Stimulated activated effector memory CD8-positive, alpha-beta T cell treated with anti-CD3 and anti-CD28 coated beads, Interleukin-12 subunit alpha, Interleukin-12 subunit beta, amount 100 ng/mL, for 72 hours (primary cell): ENCODE measurements around the gene LTO1.
"Not testable (repeated sequence)": the region's sequence is repeated elsewhere in the genome, so short reads cannot be mapped to it uniquely, and the experiment has no call there.

ENCODE experiments used
- ATAC-seq: fragments of 150-1000 bp; cut with Tn5 transposase; 2 replicates; pipeline ENCODE4 v1.10.0; 2021
- DNase-seq, 2 donors: peaks; one replicate each; pipeline ENCODE4 v3.0.0; 2021 to 2022; ENCODE audit warnings: low spot score in 2 of 2
- H3K27ac Mint-ChIP-seq: one replicate; pipeline ENCODE4 v1.8.0; 2022; ENCODE audit warnings: mild to moderate bottlenecking, mixed read lengths
- H3K36me3 Mint-ChIP-seq: one replicate; pipeline ENCODE4 v1.8.0; 2022; ENCODE audit warnings: mild to moderate bottlenecking, mixed read lengths
- H3K4me1 Mint-ChIP-seq: one replicate; pipeline ENCODE4 v1.8.0; 2022; ENCODE audit warnings: mixed read lengths
- H3K4me3 Mint-ChIP-seq: one replicate; pipeline ENCODE4 v1.8.0; 2022; ENCODE audit warnings: mild to moderate bottlenecking, mixed read lengths
- H3K9me3 Mint-ChIP-seq: one replicate; pipeline ENCODE4 v1.8.0; 2022; ENCODE audit warnings: mixed read lengths

Gene LTO1

GRCh38 chr11:69692422-69692821 is 17.3 kb upstream of the LTO1 start:
- Mint-ChIP-seq H3K9me3 (no peaks in the 10 kb centered on the region), H3K4me3 (no peak overlapping the region), H3K4me1 (peaks cover 5% of the 10 kb centered on the region), H3K36me3 (no peaks in the 10 kb centered on the region), H3K27ac (no peak overlapping the region)
- DNase-seq (no peak), ATAC-seq (no peak)

DNA sequence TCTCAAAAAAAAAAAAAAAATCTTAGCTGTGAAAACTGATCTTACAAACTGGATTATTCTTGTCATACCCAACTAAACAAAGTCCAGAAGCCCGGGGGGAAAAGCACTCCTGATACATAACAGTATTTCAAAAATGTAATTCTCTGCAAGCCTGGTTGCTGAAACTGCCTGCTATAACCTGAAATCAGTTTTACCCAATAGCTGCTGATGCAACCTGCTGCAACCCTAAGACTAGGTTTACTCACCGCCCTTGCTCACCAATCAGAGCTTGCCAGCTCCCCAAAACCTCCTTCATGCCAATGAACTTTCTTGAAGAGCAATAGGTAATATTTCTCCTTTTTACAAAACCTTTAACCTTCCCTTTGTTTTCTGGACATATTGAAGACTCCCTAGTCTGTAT is 16.3 kb upstream of the LTO1 start:
- no peak for DNase-seq
- ATAC-seq = no peak
- no peaks in the 10 kb centered on the region for H3K36me3 Mint-ChIP-seq
- no peak overlapping the region for H3K4me3 Mint-ChIP-seq
- H3K9me3 Mint-ChIP-seq = no peaks in the 10 kb centered on the region
- H3K4me1 Mint-ChIP-seq = peaks cover 5% of the 10 kb centered on the region
- H3K27ac Mint-ChIP-seq = no peak overlapping the region

GRCh38 chr11:69689484-69690319 is 14.5 kb upstream of the LTO1 start:
- Mint-ChIP-seq H3K4me1 (peaks cover 13% of the 10 kb centered on the region), H3K4me3 (no peak overlapping the region), H3K27ac (no peak overlapping the region), H3K9me3 (no peaks in the 10 kb centered on the region), H3K36me3 (no peaks in the 10 kb centered on the region)
- ATAC-seq (no peak), DNase-seq (no peak)

- not testable (repeated sequence) for H3K36me3 Mint-ChIP-seq, H3K4me3 Mint-ChIP-seq, H3K9me3 Mint-ChIP-seq, DNase-seq, H3K27ac Mint-ChIP-seq
- peaks cover 13% of the 10 kb centered on the region for H3K4me1 Mint-ChIP-seq
- peak; percentile 43 for ATAC-seq
These were observed 13.0 kb upstream of the LTO1 start for GRCh38 chr11:69687969-69688771.

DNA sequence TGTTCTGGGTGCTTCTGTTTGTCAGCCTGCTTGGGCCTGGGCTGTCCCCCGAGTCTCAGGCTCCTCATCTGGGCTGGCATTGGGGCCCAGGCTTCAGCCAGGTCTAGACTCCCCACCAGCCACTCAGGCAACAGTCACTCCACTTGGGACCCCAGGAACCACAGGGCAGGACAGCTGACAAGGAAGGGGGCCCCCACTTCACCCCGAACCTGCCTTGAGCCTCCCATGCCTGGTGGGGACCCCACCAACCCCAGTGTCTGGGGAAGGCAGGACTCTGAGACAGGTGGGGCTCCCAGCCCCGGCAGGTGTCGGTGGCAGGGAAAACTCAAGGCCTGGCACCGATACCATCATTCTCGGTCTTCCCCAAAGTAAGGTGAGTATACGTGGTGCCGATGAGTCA is 11.7 kb upstream of the LTO1 start:
- H3K9me3 Mint-ChIP-seq = no peaks in the 10 kb centered on the region
- H3K36me3 Mint-ChIP-seq = no peaks in the 10 kb centered on the region
- H3K27ac Mint-ChIP-seq = no peak overlapping the region
- H3K4me3 Mint-ChIP-seq = no peak overlapping the region
- DNase-seq (no peak), ATAC-seq (no peak)
- peaks cover 13% of the 10 kb centered on the region for H3K4me1 Mint-ChIP-seq

DNA sequence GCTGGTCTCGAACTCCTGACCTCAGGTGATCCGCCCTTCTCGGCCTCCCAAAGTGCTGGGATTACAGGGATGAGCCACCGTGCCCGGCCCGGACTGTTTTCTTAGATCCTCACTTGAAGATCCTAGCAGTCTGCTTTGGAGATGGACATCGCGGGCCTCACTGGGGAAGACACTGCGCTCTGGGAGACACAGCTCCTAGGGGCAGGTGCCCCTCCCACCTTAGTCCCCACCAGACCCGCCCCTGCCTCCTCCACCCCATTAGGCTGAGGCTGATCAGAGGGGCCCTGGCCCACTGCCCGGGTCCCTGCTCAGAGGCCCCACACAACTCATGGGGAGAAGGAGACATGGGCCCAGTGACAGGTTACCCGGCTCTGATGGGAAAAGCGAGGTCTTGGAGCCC is 11.3 kb upstream of the LTO1 start:
- H3K36me3 Mint-ChIP-seq = no peaks in the 10 kb centered on the region
- no peaks in the 10 kb centered on the region for H3K9me3 Mint-ChIP-seq
- no peak overlapping the region for H3K27ac Mint-ChIP-seq
- H3K4me1 Mint-ChIP-seq = peaks cover 13% of the 10 kb centered on the region
- ATAC-seq = no peak
- H3K4me3 Mint-ChIP-seq = no peak overlapping the region
- DNase-seq = no peak

DNA sequence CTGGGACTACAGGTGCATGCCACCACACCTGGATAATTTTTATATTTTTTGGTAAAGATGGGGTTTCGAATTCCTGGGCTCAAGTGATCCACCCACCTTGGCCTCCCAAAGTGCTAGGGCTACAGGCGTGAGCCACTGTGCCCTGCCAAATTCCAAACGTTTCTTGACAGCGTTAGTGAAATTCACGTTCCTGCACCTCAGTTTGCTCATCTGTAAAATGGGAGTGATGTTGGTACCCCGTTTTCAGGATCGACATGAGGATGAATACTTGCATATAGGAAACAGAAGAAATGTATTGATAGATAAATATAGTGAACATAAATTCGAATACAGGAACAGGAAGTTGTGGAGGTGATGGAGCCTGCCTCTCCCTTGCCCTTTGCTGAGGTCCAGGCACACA is 10.2 kb upstream of the LTO1 start:
- H3K9me3 Mint-ChIP-seq = no peaks in the 10 kb centered on the region
- H3K4me3 Mint-ChIP-seq = peak overlapping the region; percentile 33
- H3K36me3 Mint-ChIP-seq = no peaks in the 10 kb centered on the region
- peak overlapping the region; percentile 17 for H3K27ac Mint-ChIP-seq
- DNase-seq (no peak), ATAC-seq (no peak)
- H3K4me1 Mint-ChIP-seq = peaks cover 13% of the 10 kb centered on the region

DNA sequence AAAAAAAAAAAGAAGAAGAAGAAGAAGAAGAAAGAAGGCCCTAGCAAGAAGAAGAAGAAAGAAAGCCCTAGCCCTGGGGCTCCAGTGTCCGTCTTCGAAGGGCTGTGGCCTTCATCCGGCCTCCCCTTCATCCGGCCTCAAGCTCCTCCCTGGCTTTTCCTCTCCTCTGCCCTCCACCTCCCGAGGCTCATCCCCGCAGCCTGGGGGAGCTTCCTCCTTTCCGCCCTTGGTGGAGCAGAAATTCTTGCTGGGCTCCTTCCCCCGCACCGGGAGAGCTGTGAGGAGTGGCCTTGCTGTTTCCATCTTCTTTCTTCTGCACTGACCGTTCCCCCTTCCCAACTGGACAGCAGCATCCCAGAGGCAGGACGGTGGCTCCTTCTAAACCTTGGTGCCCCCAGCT is 9.5 kb upstream of the LTO1 start:
- H3K36me3 Mint-ChIP-seq = no peaks in the 10 kb centered on the region

GRCh38 chr11:69683764-69684333 is 8.7 kb upstream of the LTO1 start:
- DNase-seq = no peak
- no peaks in the 10 kb centered on the region for H3K9me3 Mint-ChIP-seq
- H3K27ac Mint-ChIP-seq = no peak overlapping the region
- no peak for ATAC-seq
- H3K4me3 Mint-ChIP-seq = no peak overlapping the region
- H3K36me3 Mint-ChIP-seq = no peaks in the 10 kb centered on the region
- H3K4me1 Mint-ChIP-seq = peaks cover 13% of the 10 kb centered on the region

More for the DNA sequence above, 9.5 kb upstream of the LTO1 start:
- ATAC-seq (no peak), DNase-seq (no peak)
- Mint-ChIP-seq H3K27ac (no peak overlapping the region), H3K9me3 (no peaks in the 10 kb centered on the region), H3K4me1 (peaks cover 13% of the 10 kb centered on the region), H3K4me3 (no peak overlapping the region)

DNA sequence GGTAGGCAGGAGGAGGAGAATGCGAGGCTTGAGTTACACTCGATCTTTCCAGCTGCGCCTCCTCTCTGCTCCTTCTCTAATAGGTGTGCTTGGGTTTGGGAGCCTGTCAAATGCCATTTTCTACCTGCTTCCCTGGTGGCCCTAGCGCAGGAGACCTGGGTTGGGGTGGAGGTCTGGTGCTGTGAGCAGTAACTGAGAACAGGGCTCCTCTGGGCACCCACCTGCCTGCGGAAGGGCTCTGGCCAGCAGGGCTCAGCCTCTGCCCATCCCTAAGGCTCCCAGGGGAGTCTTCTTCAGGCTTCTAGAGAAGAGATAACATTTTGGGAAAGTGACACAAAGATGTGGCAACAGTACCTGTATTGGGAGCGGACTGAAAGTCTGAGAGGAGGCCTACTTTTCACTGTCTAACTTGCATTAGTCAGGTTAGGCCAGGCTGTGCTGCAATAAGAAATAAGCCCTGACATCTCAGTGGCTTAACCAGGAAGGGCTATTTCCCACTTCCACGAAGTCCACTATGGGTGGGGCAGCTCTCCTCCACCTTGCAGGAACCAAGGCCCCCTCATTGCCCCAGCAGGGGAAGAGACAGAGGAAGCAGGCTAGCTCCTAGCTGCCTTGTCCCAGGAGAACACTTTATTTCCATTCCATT is 7.7 kb upstream of the LTO1 start:
- ATAC-seq = no peak
- no peaks in the 10 kb centered on the region for H3K9me3 Mint-ChIP-seq
- no peak overlapping the region for H3K4me3 Mint-ChIP-seq
- no peaks in the 10 kb centered on the region for H3K36me3 Mint-ChIP-seq
- H3K27ac Mint-ChIP-seq = no peak overlapping the region
- DNase-seq = no peak
- peaks cover 8% of the 10 kb centered on the region for H3K4me1 Mint-ChIP-seq

DNA sequence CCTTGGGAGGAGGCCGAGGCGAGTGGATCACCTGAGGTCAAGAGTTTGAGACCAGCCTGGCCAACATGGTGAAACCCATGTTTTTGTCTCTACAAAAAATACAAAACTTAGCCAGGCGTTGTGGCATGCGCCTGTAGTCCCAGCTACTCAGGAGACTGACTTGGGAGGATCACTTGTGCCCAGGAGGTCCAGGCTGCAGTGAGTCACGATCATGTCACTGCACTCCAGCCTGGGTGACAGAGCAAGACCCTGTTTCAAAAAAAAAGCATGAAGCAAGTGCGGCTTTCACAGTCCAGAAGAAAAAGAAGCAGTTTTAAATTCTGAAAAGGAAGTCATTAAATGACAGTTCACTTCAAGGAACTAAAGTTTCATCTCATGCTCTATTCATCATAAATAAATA is 7.1 kb upstream of the LTO1 start:
- Mint-ChIP-seq H3K9me3 (no peaks in the 10 kb centered on the region), H3K4me1 (peaks cover 8% of the 10 kb centered on the region), H3K4me3 (no peak overlapping the region), H3K27ac (no peak overlapping the region), H3K36me3 (no peaks in the 10 kb centered on the region)
- no peak for ATAC-seq
- no peak for DNase-seq

DNA sequence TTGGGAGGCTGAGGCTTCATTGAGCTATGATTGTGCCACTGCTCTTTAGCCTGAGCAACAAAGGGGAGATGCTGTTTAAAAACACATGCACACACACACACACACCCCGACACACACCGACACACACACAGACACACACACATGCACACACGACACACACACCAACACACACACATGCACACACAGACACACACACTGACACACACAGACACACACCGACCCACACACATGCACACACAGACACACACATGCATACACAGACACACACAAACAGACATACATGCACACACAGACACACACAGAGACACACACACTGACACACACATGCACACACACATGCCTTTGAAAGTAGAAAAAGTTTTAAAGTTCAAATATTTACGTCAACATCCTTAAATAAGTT is 5.5 kb upstream of the LTO1 start:
- Mint-ChIP-seq H3K27ac (no peak overlapping the region), H3K36me3 (no peaks in the 10 kb centered on the region)

DNA sequence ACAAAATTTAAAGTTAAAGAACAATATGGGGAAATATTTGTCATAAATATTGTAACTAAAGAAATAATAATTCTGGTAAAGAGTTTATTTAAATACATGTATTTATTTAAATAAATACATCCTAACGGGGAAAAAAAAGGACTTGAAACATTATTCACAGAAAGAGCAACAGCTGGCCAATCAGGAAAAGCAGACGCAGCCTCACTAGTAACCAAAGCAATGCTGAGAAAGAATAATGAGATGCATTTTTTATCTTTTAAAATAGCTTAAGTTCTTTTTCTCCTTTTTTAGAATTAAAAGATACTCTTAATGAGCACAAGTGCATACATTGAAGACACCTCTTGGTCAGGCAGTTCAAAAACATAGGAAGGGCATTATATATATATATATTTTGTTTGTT is 2.6 kb upstream of the LTO1 start:
- Mint-ChIP-seq H3K9me3 (no peaks in the 10 kb centered on the region), H3K4me3 (no peak overlapping the region), H3K4me1 (peaks cover 13% of the 10 kb centered on the region), H3K36me3 (peaks cover 14% of the 10 kb centered on the region), H3K27ac (no peak overlapping the region)
- DNase-seq = no peak
- no peak for ATAC-seq

More for the DNA sequence above, 5.5 kb upstream of the LTO1 start:
- Mint-ChIP-seq H3K4me3 (no peak overlapping the region), H3K9me3 (no peaks in the 10 kb centered on the region), H3K4me1 (peaks cover 4% of the 10 kb centered on the region)
- no peak for ATAC-seq
- no peak for DNase-seq

DNA sequence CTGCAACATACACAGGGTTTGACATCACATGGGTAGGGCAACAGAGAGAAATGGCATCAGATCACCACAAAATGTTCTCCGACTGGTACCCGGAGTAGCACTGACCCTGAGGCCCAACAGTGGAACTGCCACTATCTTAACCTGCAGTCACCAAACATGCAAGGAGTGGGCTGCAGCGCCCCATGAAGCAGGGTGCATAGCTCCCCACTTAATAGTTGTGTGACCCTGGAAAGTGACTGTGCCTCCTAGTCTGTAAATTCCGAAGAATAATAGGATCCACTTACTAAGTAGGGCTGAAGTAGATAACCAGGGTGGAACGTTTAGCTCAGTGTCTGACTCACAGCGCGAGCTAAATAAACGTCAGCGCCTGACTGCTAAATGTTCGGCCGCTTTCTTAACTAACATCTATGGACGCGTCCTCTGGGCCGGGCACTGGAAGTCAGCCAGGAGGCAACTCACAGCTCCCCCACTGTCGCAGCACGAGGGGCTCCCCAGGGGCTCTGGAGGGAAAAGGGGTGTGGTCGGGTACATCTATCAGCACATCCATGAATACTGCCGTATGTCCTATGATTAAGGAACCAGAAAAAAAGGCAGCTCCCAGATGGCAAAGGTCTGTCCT is 777 bp downstream of the LTO1 start:
- peak overlapping the region; percentile 92 for H3K4me3 Mint-ChIP-seq
- peaks cover 48% of the 10 kb centered on the region for H3K36me3 Mint-ChIP-seq
- peak overlapping the region; percentile 96 for H3K27ac Mint-ChIP-seq
- ATAC-seq (peak; percentile 37), DNase-seq (no peak)
- H3K9me3 Mint-ChIP-seq = no peaks in the 10 kb centered on the region
- H3K4me1 Mint-ChIP-seq = peaks cover 24% of the 10 kb centered on the region
